HG03571 (cell line): ENCODE results near the gene WDR91.
"Not testable (repeated sequence)": the region's sequence is repeated elsewhere in the genome, so short reads cannot be mapped to it uniquely, and the experiment has no call there.

Experiments used
- ATAC-seq: cut with Tn5 transposase; IDR thresholded peaks from one replicate; pipeline ENCODE4 v1.9.1; 2021; ENCODE audit not compliant: unreplicated experiment

Gene WDR91

GRCh38 chr7:135234095-135234494 lies 22.8 kb upstream of the WDR91 start:
- not testable (repeated sequence) for ATAC-seq

GRCh38 chr7:135233570-135233969 lies 22.2 kb upstream of the WDR91 start, which contains the start of gene STRA8:
TSS of gene STRA8 (plus strand) at chr7:135233838. CDS start at chr7:135240525, 6,687 bp downstream.
- no peak for ATAC-seq

- ATAC-seq, result no peak
These were observed 21.4 kb upstream of the WDR91 start for GRCh38 chr7:135232720-135233119.

GRCh38 chr7:135232087-135232486 lies 20.8 kb upstream of the WDR91 start:
- no peak for ATAC-seq

GRCh38 chr7:135231686-135232085 lies 20.4 kb upstream of the WDR91 start:
- no peak for ATAC-seq

GRCh38 chr7:135224027-135224426 lies 12.7 kb upstream of the WDR91 start:
- no peak for ATAC-seq

- no peak for ATAC-seq
These were observed 6.6 kb upstream of the WDR91 start for GRCh38 chr7:135217645-135218509.

GRCh38 chr7:135215698-135216097 lies 4.4 kb upstream of the WDR91 start:
- no peak for ATAC-seq

- no peak for ATAC-seq
These were observed 3.9 kb upstream of the WDR91 start for GRCh38 chr7:135215180-135215579.

- no peak for ATAC-seq
These were observed 2.5 kb upstream of the WDR91 start for GRCh38 chr7:135213831-135214230.

- not testable (repeated sequence) for ATAC-seq
These were observed 790 bp upstream of the WDR91 start for GRCh38 chr7:135211946-135212685.

- no peak for ATAC-seq
These were observed 493 bp downstream of the WDR91 start for GRCh38 chr7:135210888-135211178.

- ATAC-seq, result no peak
These were observed 2.0 kb downstream of the WDR91 start for GRCh38 chr7:135209225-135209834.

- no peak for ATAC-seq
These were observed 3.1 kb downstream of the WDR91 start for GRCh38 chr7:135208102-135208793.

GRCh38 chr7:135207406-135208101 lies 3.8 kb downstream of the WDR91 start:
- ATAC-seq, result no peak

- peak; percentile 28 for ATAC-seq
These were observed 4.4 kb downstream of the WDR91 start for GRCh38 chr7:135206941-135207391.

GRCh38 chr7:135205850-135206249 lies 5.5 kb downstream of the WDR91 start:
- ATAC-seq, result no peak

- ATAC-seq, result no peak
These were observed 6.5 kb downstream of the WDR91 start for GRCh38 chr7:135204876-135205275.

GRCh38 chr7:135204341-135204749 lies 7.0 kb downstream of the WDR91 start:
- no peak for ATAC-seq

GRCh38 chr7:135201350-135201749 lies 10.0 kb downstream of the WDR91 start:
- ATAC-seq, result no peak
